ENCODE results near the gene RAD51B. TPM values are rescaled to one million over a fixed set of nuclear protein-coding genes. Genes with fewer than 3 reads are reported as not detected.
A peak's percentile ranks its signal among the peaks of the same experiment; 100 is the strongest.

The RAD51B gene
- total RNA-seq, 1 experiment from 2014 or later = 14.2 TPM

- CTCF ChIA-PET = interaction anchor here (0.6 kb wide), 1 partner anchor 11 kb away, joined by 3 read pairs; no protein-coding TSS in a partner anchor
- H3K4me3 Mint-ChIP-seq = no peak overlapping the region
- ATAC-seq (no peak), DNase-seq (ENCODE audit: low spot score) (no peak)
- TF ChIP-seq ZNF121 (CRISPR knock-in tag; IDR thresholded peaks at IDR 0.05) = peak; percentile 74; the same call in 1 of the 2 replicates
- TF ChIP-seq GTF2I (CRISPR knock-in tag; conservative IDR thresholded peaks at IDR 0.05) = 0 out of 2 replicates have a peak, but pooled peaks have one; percentile 32
- TF ChIP-seq PRDM15 (CRISPR knock-in tag; IDR thresholded peaks at IDR 0.05) = no peak
- POLR2A ChIA-PET = no interaction called here
- no peaks in the 10 kb centered on the region for H3K36me3 Mint-ChIP-seq
- H3K4me1 Mint-ChIP-seq = peaks cover 36% of the 10 kb centered on the region
- no peak overlapping the region for H3K27ac Mint-ChIP-seq
- H3K27me3 Mint-ChIP-seq (ENCODE audit: low read depth) = peaks cover 2% of the 10 kb centered on the region
- H3K9me3 Mint-ChIP-seq = peaks cover 3% of the 10 kb centered on the region; the same call in 1 of the 2 replicates
These were observed 907.9 kb downstream of the RAD51B start for GRCh38 chr14:68727315-68728047.

- Mint-ChIP-seq H3K9me3 (peaks cover 3% of the 10 kb centered on the region; the same call in 1 of the 2 replicates), H3K27ac (no peak overlapping the region), H3K27me3 (ENCODE audit: low read depth) (no peaks in the 10 kb centered on the region; the same call in 1 of the 2 replicates), H3K4me3 (no peak overlapping the region), H3K36me3 (no peaks in the 10 kb centered on the region), H3K4me1 (peaks cover 35% of the 10 kb centered on the region)
- ChIA-PET POLR2A (interaction anchor here (0.6 kb wide), 1 partner anchor 11 kb away, joined by 3 read pairs; no protein-coding TSS in a partner anchor), CTCF (interaction anchor here (0.6 to 0.8 kb wide), 2 partner anchors 61 to 498 kb away, joined by 3 read pairs; no protein-coding TSS in a partner anchor)
- ATAC-seq = no peak
- no peak for TF ChIP-seq NFYB (CRISPR knock-in tag; conservative IDR thresholded peaks at IDR 0.05; ENCODE audit: low read depth)
- no peak for DNase-seq (ENCODE audit: low spot score)
These were observed 908.9 kb downstream of the RAD51B start for GRCh38 chr14:68728342-68729106.

- ATAC-seq (no peak), DNase-seq (ENCODE audit: low spot score) (no peak)
- Mint-ChIP-seq H3K9me3 (peaks cover 3% of the 10 kb centered on the region; the same call in 1 of the 2 replicates), H3K27ac (no peak overlapping the region), H3K4me1 (peaks cover 35% of the 10 kb centered on the region), H3K4me3 (no peak overlapping the region), H3K27me3 (ENCODE audit: low read depth) (no peaks in the 10 kb centered on the region), H3K36me3 (no peaks in the 10 kb centered on the region)
- CTCF ChIA-PET = interaction anchor here (0.6 to 1.7 kb wide), 3 partner anchors 13 to 497 kb away, joined by 3 to 6 read pairs (median 3); no protein-coding TSS in a partner anchor
- POLR2A ChIA-PET = no interaction called here
- TF ChIP-seq CREM (CRISPR knock-in tag; IDR thresholded peaks at IDR 0.05) (no peak), ATF6 (CRISPR knock-in tag; IDR thresholded peaks at IDR 0.05) (no peak), ZNF416 (CRISPR knock-in tag; IDR thresholded peaks at IDR 0.05) (no peak), ARID4B (CRISPR knock-in tag; IDR thresholded peaks at IDR 0.05; ENCODE audit: borderline replicate concordance) (no peak)
These were observed 910.0 kb downstream of the RAD51B start for GRCh38 chr14:68729556-68729955.
